ENCODE measurements around the gene VPS33B.
A peak's percentile ranks its signal among the peaks of the same experiment; 100 is the strongest.

DNA sequence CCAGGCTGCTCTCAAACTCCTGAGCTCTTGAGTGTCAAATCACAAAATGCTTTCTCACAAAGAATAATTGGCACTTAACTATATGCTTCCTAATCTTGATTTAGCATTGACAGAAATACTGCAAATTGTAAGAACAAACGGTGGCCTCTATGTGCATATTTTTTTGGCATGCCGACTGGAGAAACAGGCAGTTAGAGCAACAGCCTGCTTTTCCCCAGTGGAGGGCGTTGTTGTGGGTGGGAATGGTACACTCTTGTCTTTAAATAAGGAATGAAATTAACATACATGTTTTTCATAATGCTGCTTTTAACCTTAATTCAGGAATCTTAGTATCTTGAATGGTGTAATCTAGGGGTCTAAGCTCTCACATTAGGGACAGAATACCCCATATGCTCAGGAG lies 46.6 kb upstream of the VPS33B start:
- TF ChIP-seq, protein P1, sequence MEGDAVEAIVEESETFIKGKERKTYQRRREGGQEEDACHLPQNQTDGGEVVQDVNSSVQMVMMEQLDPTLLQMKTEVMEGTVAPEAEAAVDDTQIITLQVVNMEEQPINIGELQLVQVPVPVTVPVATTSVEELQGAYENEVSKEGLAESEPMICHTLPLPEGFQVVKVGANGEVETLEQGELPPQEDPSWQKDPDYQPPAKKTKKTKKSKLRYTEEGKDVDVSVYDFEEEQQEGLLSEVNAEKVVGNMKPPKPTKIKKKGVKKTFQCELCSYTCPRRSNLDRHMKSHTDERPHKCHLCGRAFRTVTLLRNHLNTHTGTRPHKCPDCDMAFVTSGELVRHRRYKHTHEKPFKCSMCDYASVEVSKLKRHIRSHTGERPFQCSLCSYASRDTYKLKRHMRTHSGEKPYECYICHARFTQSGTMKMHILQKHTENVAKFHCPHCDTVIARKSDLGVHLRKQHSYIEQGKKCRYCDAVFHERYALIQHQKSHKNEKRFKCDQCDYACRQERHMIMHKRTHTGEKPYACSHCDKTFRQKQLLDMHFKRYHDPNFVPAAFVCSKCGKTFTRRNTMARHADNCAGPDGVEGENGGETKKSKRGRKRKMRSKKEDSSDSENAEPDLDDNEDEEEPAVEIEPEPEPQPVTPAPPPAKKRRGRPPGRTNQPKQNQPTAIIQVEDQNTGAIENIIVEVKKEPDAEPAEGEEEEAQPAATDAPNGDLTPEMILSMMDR (IDR thresholded peaks at IDR 0.05; ENCODE audit: control extremely low read depth in 1 of 3, insufficient read depth in 1 of 3, low read depth in 1 of 3, low read length in 3 of 3): peak; percentile 38 to 48 (median 45)
- TF ChIP-seq EP300 (IDR thresholded peaks at IDR 0.05; ENCODE audit: borderline replicate concordance in 1 of 2, low read depth in 2 of 2, low read length in 2 of 2) (no peak), RAD21 (IDR thresholded peaks at IDR 0.05 in 1 of 2, conservative IDR thresholded peaks at IDR 0.05 in 1 of 2; ENCODE audit: low read depth in 2 of 2, low read length in 2 of 2) (peak; percentile 32 to 42; a peak in 2 of 4 replicates), TAF1 (IDR thresholded peaks at IDR 0.05; ENCODE audit: low read depth, low read length) (no peak), POLR2A (IDR thresholded peaks at IDR 0.05; ENCODE audit: control extremely low read depth in 1 of 2, low read depth in 2 of 2, low read length in 2 of 2) (no peak)
- TF ChIP-seq, protein P2, sequence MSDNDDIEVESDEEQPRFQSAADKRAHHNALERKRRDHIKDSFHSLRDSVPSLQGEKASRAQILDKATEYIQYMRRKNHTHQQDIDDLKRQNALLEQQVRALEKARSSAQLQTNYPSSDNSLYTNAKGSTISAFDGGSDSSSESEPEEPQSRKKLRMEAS (IDR thresholded peaks at IDR 0.05): no peak

Data from H1 (cell line).